GM23338 (cell line): ENCODE data around the gene EFCAB6. TPM values are rescaled to one million over a fixed set of nuclear protein-coding genes. Genes with fewer than 3 reads are reported as not detected.

ENCODE experiments used
- ATAC-seq: fragments of 200-7000 bp; cut with Tn5 transposase; 3 replicates; pipeline ENCODE4 v1.9.1; 2020
- DNase-seq: peaks from one replicate; pipeline ENCODE4 v3.0.0-alpha.2; 2015; ENCODE audit warnings: low spot score
- H2AFZ ChIP-seq: fragments of 200-600 bp; sonication (generic); 2 replicates; pipeline ENCODE4 v1.8.0; 2016; ENCODE audit warnings: antibody characterized with exemption, mild to moderate bottlenecking, moderate library complexity
- H3F3A ChIP-seq: fragments of 200-600 bp; sonication (generic); replicated peaks from 2 replicates; pipeline ENCODE4 v1.8.0; 2017; ENCODE audit warnings: antibody characterized with exemption, mixed run types, low read depth
- H3K27ac ChIP-seq: fragments of 200-600 bp; sonication (generic); 2 replicates; pipeline ENCODE4 v1.6.1; 2016; ENCODE audit warnings: low read depth
- H3K27me3 ChIP-seq: fragments of 200-600 bp; sonication (generic); 2 replicates; pipeline ENCODE4 v1.8.0; 2016; ENCODE audit warnings: mild to moderate bottlenecking, mixed run types, moderate library complexity; ENCODE audit not compliant: insufficient read depth
- H3K36me3 ChIP-seq: fragments of 200-600 bp; sonication (generic); 2 replicates; pipeline ENCODE4 v1.8.0; 2016; ENCODE audit warnings: mild to moderate bottlenecking; ENCODE audit not compliant: insufficient read depth
- H3K4me1 ChIP-seq: fragments of 200-600 bp; sonication (generic); 2 replicates; pipeline ENCODE4 v1.8.0; 2016; ENCODE audit warnings: mild to moderate bottlenecking, moderate library complexity; ENCODE audit not compliant: insufficient read depth
- H3K4me2 ChIP-seq: fragments of 200-600 bp; sonication (generic); 2 replicates; pipeline ENCODE4 v1.7.1; 2017; ENCODE audit warnings: mixed run types
- H3K4me3 ChIP-seq: fragments of 200-600 bp; sonication (generic); 2 replicates; pipeline ENCODE4 v1.6.1; 2016; ENCODE audit warnings: mixed run types
- H3K79me2 ChIP-seq: fragments of 200-600 bp; sonication (generic); replicated peaks from 2 replicates; pipeline ENCODE4 v1.8.0; 2017; ENCODE audit warnings: mild to moderate bottlenecking; ENCODE audit not compliant: insufficient read depth
- H3K9me2 ChIP-seq: fragments of 200-600 bp; sonication (generic); 2 replicates; pipeline ENCODE4 v1.8.0; 2017; ENCODE audit not compliant: insufficient read depth
- H4K20me1 ChIP-seq: fragments of 200-600 bp; sonication (generic); replicated peaks from 2 replicates; pipeline ENCODE4 v1.8.0; 2017; ENCODE audit warnings: mild to moderate bottlenecking; ENCODE audit not compliant: insufficient read depth
- H3K27ac Mint-ChIP-seq: 2 replicates; pipeline ENCODE4 v1.8.0; 2020; ENCODE audit warnings: inconsistent platforms, mild to moderate bottlenecking, moderate library complexity, mixed read lengths
- H3K27me3 Mint-ChIP-seq: 3 replicates; pipeline ENCODE4 v1.8.0; 2022; ENCODE audit warnings: low read depth, mild to moderate bottlenecking, moderate library complexity, mixed read lengths, inconsistent platforms; ENCODE audit not compliant: insufficient read depth, poor library complexity
- H3K36me3 Mint-ChIP-seq: 3 replicates; pipeline ENCODE4 v1.8.0; 2021; ENCODE audit warnings: low read depth, mild to moderate bottlenecking, inconsistent platforms, moderate library complexity, mixed read lengths
- H3K4me1 Mint-ChIP-seq: 3 replicates; pipeline ENCODE4 v1.8.0; 2020; ENCODE audit warnings: mild to moderate bottlenecking, inconsistent platforms, mixed read lengths
- H3K4me3 Mint-ChIP-seq: 3 replicates; pipeline ENCODE4 v1.8.0; 2021; ENCODE audit warnings: moderate library complexity, mild to moderate bottlenecking, inconsistent platforms, mixed read lengths
- H3K9me3 Mint-ChIP-seq: 3 replicates; pipeline ENCODE4 v1.8.0; 2020; ENCODE audit warnings: moderate library complexity, mild to moderate bottlenecking, inconsistent platforms, mixed read lengths
- CREB1 ChIP-seq: fragments of 250-450 bp; sonication (Bioruptor Pico); IDR thresholded peaks from 2 replicates; pipeline ENCODE4 v1.5.0; 2020; ENCODE audit warnings: low read depth, mild to moderate bottlenecking, moderate library complexity
- EZH2 ChIP-seq: fragments of 200-600 bp; sonication (generic); IDR thresholded peaks from one replicate; pipeline ENCODE4 v1.8.0; 2017; ENCODE audit warnings: antibody characterized with exemption, mild to moderate bottlenecking, low read depth; ENCODE audit not compliant: unreplicated experiment
- EZH2phosphoT487 ChIP-seq: fragments of 200-600 bp; sonication (generic); IDR thresholded peaks from one replicate; pipeline ENCODE4 v1.8.1; 2018; ENCODE audit warnings: antibody characterized with exemption; ENCODE audit not compliant: unreplicated experiment
- JUNB ChIP-seq: IDR thresholded peaks from one replicate; pipeline ENCODE4 v1.6.1; 2016; ENCODE audit warnings: antibody characterized with exemption; ENCODE audit not compliant: unreplicated experiment
- NANOG ChIP-seq: IDR thresholded peaks from 2 replicates; pipeline ENCODE4 v1.6.1; 2016; ENCODE audit warnings: antibody characterized with exemption, borderline replicate concordance
- STAT1 ChIP-seq: IDR thresholded peaks from one replicate; pipeline ENCODE4 v1.6.1; 2016; ENCODE audit warnings: antibody characterized with exemption; ENCODE audit not compliant: unreplicated experiment
- ZNF331 ChIP-seq: fragments of 250-450 bp; sonication (Bioruptor Pico); IDR thresholded peaks from 2 replicates; pipeline ENCODE4 v1.5.0; 2020; ENCODE audit warnings: low read depth, mild to moderate bottlenecking, moderate library complexity
- polyA plus RNA-seq: library from polyadenylated mRNA; unstranded; fragments of >200 nt; fragmentation: Nextera tagmentation; extraction: Ambion mirVana; gene quantifications from 2 replicates; pipeline ENCODE4 v1.2.1, GENCODE V29; 2016
- total RNA-seq: library from RNA; depleted of rRNA; stranded (reverse); fragments of >200 nt; shearing (Covaris generic); gene quantifications from 2 replicates; pipeline ENCODE4 v1.2.3, GENCODE V29; 2014
- TF ChIP-seq, protein P1 (sequence below): fragments of 250-450 bp; sonication (Bioruptor Pico); IDR thresholded peaks from 2 replicates; pipeline ENCODE4 v1.5.0; 2020; ENCODE audit warnings: mild to moderate bottlenecking, moderate library complexity
- TF ChIP-seq, protein P2 (sequence below): IDR thresholded peaks from 2 replicates; pipeline ENCODE4 v1.6.1; 2016; ENCODE audit warnings: antibody characterized with exemption

Gene EFCAB6
- total and polyA plus RNA-seq, 2 experiments from 2014 or later, result 1.1 to 1.8 TPM

DNA sequence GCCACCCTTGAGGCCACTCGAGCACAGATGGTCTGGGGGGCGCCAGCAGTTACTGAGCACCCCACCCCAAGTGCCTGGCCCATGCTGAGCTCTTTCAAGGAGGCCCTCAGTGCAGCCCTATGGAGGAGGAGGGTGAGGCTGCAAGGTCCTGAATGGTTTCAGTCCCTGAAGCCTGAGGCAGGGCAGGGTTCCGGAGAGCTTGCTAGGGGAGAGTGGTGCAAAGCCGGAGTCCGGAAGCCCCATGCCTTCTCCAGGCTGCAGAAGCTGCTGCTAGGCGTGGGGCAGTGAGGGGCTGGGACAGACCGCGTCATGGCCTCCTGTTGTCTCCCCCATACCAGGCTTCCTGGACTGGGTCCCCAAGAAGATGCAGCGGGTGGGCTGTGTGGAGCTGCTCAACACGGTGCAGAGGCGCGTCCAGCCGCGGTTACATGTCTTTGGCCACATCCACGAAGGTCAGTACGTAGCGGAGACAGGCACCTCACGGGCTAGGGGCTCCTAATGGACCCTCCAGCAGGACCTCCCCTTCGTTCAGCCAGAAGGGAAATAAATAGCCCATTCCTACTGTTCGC lies 309.7 kb downstream of the EFCAB6 start (continued):
- TF ChIP-seq, protein P1, sequence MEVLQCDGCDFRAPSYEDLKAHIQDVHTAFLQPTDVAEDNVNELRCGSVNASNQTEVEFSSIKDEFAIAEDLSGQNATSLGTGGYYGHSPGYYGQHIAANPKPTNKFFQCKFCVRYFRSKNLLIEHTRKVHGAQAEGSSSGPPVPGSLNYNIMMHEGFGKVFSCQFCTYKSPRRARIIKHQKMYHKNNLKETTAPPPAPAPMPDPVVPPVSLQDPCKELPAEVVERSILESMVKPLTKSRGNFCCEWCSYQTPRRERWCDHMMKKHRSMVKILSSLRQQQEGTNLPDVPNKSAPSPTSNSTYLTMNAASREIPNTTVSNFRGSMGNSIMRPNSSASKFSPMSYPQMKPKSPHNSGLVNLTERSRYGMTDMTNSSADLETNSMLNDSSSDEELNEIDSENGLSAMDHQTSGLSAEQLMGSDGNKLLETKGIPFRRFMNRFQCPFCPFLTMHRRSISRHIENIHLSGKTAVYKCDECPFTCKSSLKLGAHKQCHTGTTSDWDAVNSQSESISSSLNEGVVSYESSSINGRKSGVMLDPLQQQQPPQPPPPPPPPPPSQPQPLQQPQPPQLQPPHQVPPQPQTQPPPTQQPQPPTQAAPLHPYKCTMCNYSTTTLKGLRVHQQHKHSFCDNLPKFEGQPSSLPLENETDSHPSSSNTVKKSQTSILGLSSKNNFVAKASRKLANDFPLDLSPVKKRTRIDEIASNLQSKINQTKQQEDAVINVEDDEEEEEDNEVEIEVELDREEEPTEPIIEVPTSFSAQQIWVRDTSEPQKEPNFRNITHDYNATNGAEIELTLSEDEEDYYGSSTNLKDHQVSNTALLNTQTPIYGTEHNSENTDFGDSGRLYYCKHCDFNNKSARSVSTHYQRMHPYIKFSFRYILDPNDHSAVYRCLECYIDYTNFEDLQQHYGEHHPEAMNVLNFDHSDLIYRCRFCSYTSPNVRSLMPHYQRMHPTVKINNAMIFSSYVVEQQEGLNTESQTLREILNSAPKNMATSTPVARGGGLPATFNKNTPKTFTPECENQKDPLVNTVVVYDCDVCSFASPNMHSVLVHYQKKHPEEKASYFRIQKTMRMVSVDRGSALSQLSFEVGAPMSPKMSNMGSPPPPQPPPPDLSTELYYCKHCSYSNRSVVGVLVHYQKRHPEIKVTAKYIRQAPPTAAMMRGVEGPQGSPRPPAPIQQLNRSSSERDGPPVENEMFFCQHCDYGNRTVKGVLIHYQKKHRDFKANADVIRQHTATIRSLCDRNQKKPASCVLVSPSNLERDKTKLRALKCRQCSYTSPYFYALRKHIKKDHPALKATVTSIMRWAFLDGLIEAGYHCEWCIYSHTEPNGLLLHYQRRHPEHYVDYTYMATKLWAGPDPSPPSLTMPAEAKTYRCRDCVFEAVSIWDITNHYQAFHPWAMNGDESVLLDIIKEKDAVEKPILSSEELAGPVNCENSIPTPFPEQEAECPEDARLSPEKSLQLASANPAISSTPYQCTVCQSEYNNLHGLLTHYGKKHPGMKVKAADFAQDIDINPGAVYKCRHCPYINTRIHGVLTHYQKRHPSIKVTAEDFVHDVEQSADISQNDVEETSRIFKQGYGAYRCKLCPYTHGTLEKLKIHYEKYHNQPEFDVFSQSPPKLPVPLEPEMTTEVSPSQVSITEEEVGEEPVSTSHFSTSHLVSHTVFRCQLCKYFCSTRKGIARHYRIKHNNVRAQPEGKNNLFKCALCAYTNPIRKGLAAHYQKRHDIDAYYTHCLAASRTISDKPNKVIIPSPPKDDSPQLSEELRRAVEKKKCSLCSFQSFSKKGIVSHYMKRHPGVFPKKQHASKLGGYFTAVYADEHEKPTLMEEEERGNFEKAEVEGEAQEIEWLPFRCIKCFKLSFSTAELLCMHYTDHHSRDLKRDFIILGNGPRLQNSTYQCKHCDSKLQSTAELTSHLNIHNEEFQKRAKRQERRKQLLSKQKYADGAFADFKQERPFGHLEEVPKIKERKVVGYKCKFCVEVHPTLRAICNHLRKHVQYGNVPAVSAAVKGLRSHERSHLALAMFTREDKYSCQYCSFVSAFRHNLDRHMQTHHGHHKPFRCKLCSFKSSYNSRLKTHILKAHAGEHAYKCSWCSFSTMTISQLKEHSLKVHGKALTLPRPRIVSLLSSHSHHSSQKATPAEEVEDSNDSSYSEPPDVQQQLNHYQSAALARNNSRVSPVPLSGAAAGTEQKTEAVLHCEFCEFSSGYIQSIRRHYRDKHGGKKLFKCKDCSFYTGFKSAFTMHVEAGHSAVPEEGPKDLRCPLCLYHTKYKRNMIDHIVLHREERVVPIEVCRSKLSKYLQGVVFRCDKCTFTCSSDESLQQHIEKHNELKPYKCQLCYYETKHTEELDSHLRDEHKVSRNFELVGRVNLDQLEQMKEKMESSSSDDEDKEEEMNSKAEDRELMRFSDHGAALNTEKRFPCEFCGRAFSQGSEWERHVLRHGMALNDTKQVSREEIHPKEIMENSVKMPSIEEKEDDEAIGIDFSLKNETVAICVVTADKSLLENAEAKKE, result no peak
- TF ChIP-seq EZH2phosphoT487 (no peak), CREB1 (CRISPR knock-in tag) (no peak), NANOG (no peak)

DNA sequence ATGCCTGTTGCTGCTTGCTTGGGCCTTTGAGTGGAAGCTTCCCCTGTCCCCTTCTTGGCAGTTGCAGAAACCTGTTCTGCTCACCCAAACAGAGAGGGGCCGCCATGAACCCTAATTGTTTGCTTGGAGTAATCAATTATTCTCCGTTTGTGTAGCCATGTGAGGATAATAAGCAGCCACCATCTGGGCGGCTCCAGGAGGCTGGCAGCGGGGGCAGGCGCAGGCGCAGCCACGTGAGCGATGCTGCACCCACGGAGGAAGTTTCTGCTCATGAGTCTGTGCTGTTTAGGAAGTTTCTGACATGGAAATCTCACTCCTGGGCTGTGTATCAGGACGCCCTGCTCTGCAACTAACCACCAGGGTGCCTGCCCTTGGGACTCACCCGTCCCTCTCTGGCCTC lies 310.2 kb downstream of the EFCAB6 start:
- H3K27me3 ChIP-seq, result no peaks in the 10 kb centered on the region
- peaks cover 15% of the 10 kb centered on the region; the same call in 1 of the 2 replicates for H3K9me2 ChIP-seq
- no peaks in the 10 kb centered on the region for H3K4me1 Mint-ChIP-seq
- H3K27me3 Mint-ChIP-seq, result no peaks in the 10 kb centered on the region
- peak overlapping the region; percentile 69; the same call in 1 of the 2 replicates for H2AFZ ChIP-seq
- H4K20me1 ChIP-seq, result no peaks in the 10 kb centered on the region
- no peak overlapping the region for H3K4me2 ChIP-seq
- no peak overlapping the region for H3K4me3 ChIP-seq
- no peaks in the 10 kb centered on the region for H3F3A ChIP-seq
- no peaks in the 10 kb centered on the region for H3K36me3 ChIP-seq
- H3K4me3 Mint-ChIP-seq, result no peak overlapping the region
- peaks cover 5% of the 10 kb centered on the region; the same call in 2 of the 3 replicates for H3K36me3 Mint-ChIP-seq
- no peaks in the 10 kb centered on the region for H3K79me2 ChIP-seq
- no peak overlapping the region for H3K27ac Mint-ChIP-seq
- ATAC-seq, result no peak
- peaks cover 23% of the 10 kb centered on the region for H3K9me3 Mint-ChIP-seq
- no peak overlapping the region for H3K27ac ChIP-seq
- DNase-seq, result no peak
- H3K4me1 ChIP-seq, result no peaks in the 10 kb centered on the region
- no peak for TF ChIP-seq JUNB
- no peak for TF ChIP-seq ZNF331 (CRISPR knock-in tag)
- TF ChIP-seq EZH2, result no peak
- TF ChIP-seq, protein P1, result no peak
- TF ChIP-seq, protein P2, sequence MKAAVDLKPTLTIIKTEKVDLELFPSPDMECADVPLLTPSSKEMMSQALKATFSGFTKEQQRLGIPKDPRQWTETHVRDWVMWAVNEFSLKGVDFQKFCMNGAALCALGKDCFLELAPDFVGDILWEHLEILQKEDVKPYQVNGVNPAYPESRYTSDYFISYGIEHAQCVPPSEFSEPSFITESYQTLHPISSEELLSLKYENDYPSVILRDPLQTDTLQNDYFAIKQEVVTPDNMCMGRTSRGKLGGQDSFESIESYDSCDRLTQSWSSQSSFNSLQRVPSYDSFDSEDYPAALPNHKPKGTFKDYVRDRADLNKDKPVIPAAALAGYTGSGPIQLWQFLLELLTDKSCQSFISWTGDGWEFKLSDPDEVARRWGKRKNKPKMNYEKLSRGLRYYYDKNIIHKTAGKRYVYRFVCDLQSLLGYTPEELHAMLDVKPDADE, result no peak
- TF ChIP-seq NANOG, result no peak
- no peak for TF ChIP-seq STAT1
